ENCODE measurements around the gene MYT1. TPM values are rescaled to one million over a fixed set of nuclear protein-coding genes. Genes with fewer than 3 reads are reported as not detected.
"Not testable (repeated sequence)": the region's sequence is repeated elsewhere in the genome, so short reads cannot be mapped to it uniquely, and the experiment has no call there.

Gene MYT1
- total RNA-seq, 1 donor from 2014 or later: not detected

- H3K27ac Mint-ChIP-seq; intact Hi-C loops (cut with micrococcal nuclease); H3K36me3 Mint-ChIP-seq (ENCODE audit: low read depth); H3K27me3 Mint-ChIP-seq (ENCODE audit: low read depth); DNase-seq (ENCODE audit: low spot score); H3K4me3 Mint-ChIP-seq (ENCODE audit: low read depth); H3K9me3 Mint-ChIP-seq; H3K4me1 Mint-ChIP-seq (ENCODE audit: low read depth): not testable (repeated sequence)
These were observed 23.0 kb downstream of the MYT1 start for GRCh38 chr20:64187213-64187612.

DNA sequence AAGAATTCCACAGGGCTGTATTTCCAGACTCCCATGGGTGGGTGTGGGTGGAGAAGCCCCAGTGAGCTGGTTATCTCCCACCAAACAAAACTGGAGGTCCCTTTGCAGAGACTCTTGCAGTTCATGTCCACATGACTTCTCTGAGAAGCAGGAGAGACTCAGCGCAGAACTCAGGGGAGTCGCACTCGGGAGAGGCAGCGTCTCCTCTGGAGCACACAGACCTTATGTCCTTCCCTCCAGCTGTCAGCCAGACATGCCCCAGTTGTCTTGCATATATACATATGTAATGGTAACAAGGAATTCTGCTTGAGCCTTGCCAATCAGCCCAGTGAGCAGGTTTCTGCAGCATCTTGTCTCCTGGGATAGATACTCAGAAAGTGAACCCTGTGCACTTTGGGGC, 23.8 kb downstream of the MYT1 start:
- Mint-ChIP-seq H3K27me3 (ENCODE audit: low read depth) (no peaks in the 10 kb centered on the region), H3K27ac (no peak overlapping the region), H3K4me3 (ENCODE audit: low read depth) (no peak overlapping the region), H3K9me3 (peaks cover 9% of the 10 kb centered on the region), H3K4me1 (ENCODE audit: low read depth) (no peaks in the 10 kb centered on the region), H3K36me3 (ENCODE audit: low read depth) (peaks cover 3% of the 10 kb centered on the region)
- no peak for DNase-seq (ENCODE audit: low spot score)
- intact Hi-C loops (cut with micrococcal nuclease): no loop called here

- Mint-ChIP-seq H3K4me1 (ENCODE audit: low read depth) (no peaks in the 10 kb centered on the region), H3K4me3 (ENCODE audit: low read depth) (no peak overlapping the region), H3K9me3 (peaks cover 9% of the 10 kb centered on the region), H3K27ac (no peak overlapping the region), H3K27me3 (ENCODE audit: low read depth) (no peaks in the 10 kb centered on the region), H3K36me3 (ENCODE audit: low read depth) (peaks cover 3% of the 10 kb centered on the region)
- intact Hi-C loops (cut with micrococcal nuclease): no loop called here
- DNase-seq (ENCODE audit: low spot score): no peak
These were observed 24.7 kb downstream of the MYT1 start for GRCh38 chr20:64188682-64189529.

DNA sequence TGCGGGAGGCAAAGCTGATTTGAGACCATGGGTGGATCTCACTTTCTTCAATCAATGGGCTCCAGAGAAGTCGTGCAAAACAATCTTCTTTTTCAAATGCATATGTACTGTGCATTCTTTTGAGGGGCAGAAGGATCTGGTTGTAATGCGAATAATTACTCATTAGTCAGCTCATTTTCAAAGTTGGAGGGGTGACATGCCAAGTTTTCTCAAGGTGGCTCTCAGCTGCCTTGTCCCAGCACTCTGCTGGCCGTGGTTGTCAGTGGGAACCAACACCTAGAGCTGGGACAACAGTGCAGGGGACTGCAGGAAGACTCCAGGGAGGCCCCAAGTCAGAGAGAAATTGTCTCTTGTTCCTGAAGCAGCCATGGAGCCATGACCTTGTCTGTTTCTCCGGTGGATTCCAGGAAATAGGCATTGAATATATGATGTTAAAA, 25.3 kb downstream of the MYT1 start:
- no peak for DNase-seq (ENCODE audit: low spot score)

GRCh38 chr20:64189986-64190385, 25.7 kb downstream of the MYT1 start:
- H3K27me3 Mint-ChIP-seq (ENCODE audit: low read depth): no peaks in the 10 kb centered on the region
- no peaks in the 10 kb centered on the region for H3K4me1 Mint-ChIP-seq (ENCODE audit: low read depth)
- peaks cover 7% of the 10 kb centered on the region for H3K9me3 Mint-ChIP-seq
- no peak overlapping the region for H3K27ac Mint-ChIP-seq
- no peak overlapping the region for H3K4me3 Mint-ChIP-seq (ENCODE audit: low read depth)
- intact Hi-C loops (cut with micrococcal nuclease): no loop called here
- peaks cover 3% of the 10 kb centered on the region for H3K36me3 Mint-ChIP-seq (ENCODE audit: low read depth)
- DNase-seq (ENCODE audit: low spot score): no peak

More for the DNA sequence above, 25.3 kb downstream of the MYT1 start:
- Mint-ChIP-seq H3K9me3 (peaks cover 9% of the 10 kb centered on the region), H3K4me1 (ENCODE audit: low read depth) (no peaks in the 10 kb centered on the region), H3K36me3 (ENCODE audit: low read depth) (peaks cover 3% of the 10 kb centered on the region), H3K27ac (no peak overlapping the region), H3K27me3 (ENCODE audit: low read depth) (no peaks in the 10 kb centered on the region), H3K4me3 (ENCODE audit: low read depth) (no peak overlapping the region)
- intact Hi-C loops (cut with micrococcal nuclease): no loop called here

GRCh38 chr20:64191002-64191401, 26.8 kb downstream of the MYT1 start:
- H3K27me3 Mint-ChIP-seq (ENCODE audit: low read depth): no peaks in the 10 kb centered on the region
- intact Hi-C loops (cut with micrococcal nuclease): no loop called here
- H3K4me1 Mint-ChIP-seq (ENCODE audit: low read depth): no peaks in the 10 kb centered on the region
- no peak overlapping the region for H3K27ac Mint-ChIP-seq
- no peak for DNase-seq (ENCODE audit: low spot score)
- H3K36me3 Mint-ChIP-seq (ENCODE audit: low read depth): peaks cover 3% of the 10 kb centered on the region
- no peak overlapping the region for H3K4me3 Mint-ChIP-seq (ENCODE audit: low read depth)
- H3K9me3 Mint-ChIP-seq: peaks cover 4% of the 10 kb centered on the region

GRCh38 chr20:64192406-64192805, 28.2 kb downstream of the MYT1 start:
- no peak for DNase-seq (ENCODE audit: low spot score)
- H3K36me3 Mint-ChIP-seq (ENCODE audit: low read depth): no peaks in the 10 kb centered on the region
- H3K27me3 Mint-ChIP-seq (ENCODE audit: low read depth): no peaks in the 10 kb centered on the region
- no peaks in the 10 kb centered on the region for H3K4me1 Mint-ChIP-seq (ENCODE audit: low read depth)
- no peak overlapping the region for H3K4me3 Mint-ChIP-seq (ENCODE audit: low read depth)
- intact Hi-C loops (cut with micrococcal nuclease): no loop called here
- H3K27ac Mint-ChIP-seq: no peak overlapping the region
- no peaks in the 10 kb centered on the region for H3K9me3 Mint-ChIP-seq

DNA sequence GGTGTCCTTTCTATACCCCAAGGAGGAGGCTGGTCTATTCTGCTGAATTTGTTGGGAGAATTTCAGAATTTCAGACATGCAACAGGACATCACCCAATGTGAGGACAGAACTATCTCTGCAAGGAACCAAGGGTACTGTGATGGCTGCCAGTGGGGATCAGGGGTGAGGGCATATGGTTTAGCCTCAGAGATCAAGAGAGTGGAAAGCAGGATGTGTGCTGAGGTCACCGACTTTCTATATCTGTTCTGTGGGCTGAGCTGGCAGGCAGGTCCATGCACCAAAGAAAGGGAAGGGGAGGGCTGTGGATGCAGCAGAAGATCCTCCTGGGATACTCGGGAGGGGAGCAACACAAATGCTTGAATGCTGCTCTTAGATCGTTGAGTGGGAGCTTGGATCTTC, 28.8 kb downstream of the MYT1 start:
- no peak overlapping the region for H3K4me3 Mint-ChIP-seq (ENCODE audit: low read depth)
- no peaks in the 10 kb centered on the region for H3K9me3 Mint-ChIP-seq
- no peak overlapping the region for H3K27ac Mint-ChIP-seq
- intact Hi-C loops (cut with micrococcal nuclease): no loop called here
- H3K27me3 Mint-ChIP-seq (ENCODE audit: low read depth): no peaks in the 10 kb centered on the region
- no peak for DNase-seq (ENCODE audit: low spot score)
- H3K4me1 Mint-ChIP-seq (ENCODE audit: low read depth): no peaks in the 10 kb centered on the region
- H3K36me3 Mint-ChIP-seq (ENCODE audit: low read depth): no peaks in the 10 kb centered on the region

- Mint-ChIP-seq H3K4me1 (ENCODE audit: low read depth) (no peaks in the 10 kb centered on the region), H3K36me3 (ENCODE audit: low read depth) (no peaks in the 10 kb centered on the region), H3K4me3 (ENCODE audit: low read depth) (no peak overlapping the region), H3K27ac (no peak overlapping the region), H3K9me3 (no peaks in the 10 kb centered on the region), H3K27me3 (ENCODE audit: low read depth) (no peaks in the 10 kb centered on the region)
- no peak for DNase-seq (ENCODE audit: low spot score)
- intact Hi-C loops (cut with micrococcal nuclease): no loop called here
These were observed 30.0 kb downstream of the MYT1 start for GRCh38 chr20:64194269-64194668.

- no peak for DNase-seq (ENCODE audit: low spot score)
- Mint-ChIP-seq H3K27ac (no peak overlapping the region), H3K9me3 (no peaks in the 10 kb centered on the region), H3K4me3 (ENCODE audit: low read depth) (no peak overlapping the region), H3K4me1 (ENCODE audit: low read depth) (no peaks in the 10 kb centered on the region), H3K27me3 (ENCODE audit: low read depth) (no peaks in the 10 kb centered on the region), H3K36me3 (ENCODE audit: low read depth) (no peaks in the 10 kb centered on the region)
- intact Hi-C loops (cut with micrococcal nuclease): no loop called here
These were observed 32.1 kb downstream of the MYT1 start for GRCh38 chr20:64196309-64196708.

DNA sequence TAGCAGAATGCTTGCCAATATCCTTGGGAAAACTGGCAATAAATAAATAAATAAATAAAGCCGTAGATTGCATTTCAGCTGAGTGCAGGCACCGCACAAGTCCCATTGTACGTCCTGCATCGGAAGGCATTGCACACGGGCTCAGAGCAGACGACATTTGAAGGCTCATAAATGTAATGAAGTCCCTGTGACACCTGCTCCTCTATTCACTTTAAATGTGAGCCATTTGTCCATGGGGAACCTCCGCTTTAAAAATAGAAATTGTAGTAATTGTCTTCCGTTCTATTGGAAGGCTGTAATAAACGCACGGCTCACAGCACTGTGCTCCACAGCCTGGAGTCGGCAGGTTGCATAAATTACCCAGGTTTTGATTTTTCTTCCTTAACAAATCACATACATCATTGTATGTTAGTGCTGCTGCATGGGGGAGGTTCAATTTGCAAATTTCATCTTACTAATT, 32.6 kb downstream of the MYT1 start:
- Mint-ChIP-seq H3K4me3 (ENCODE audit: low read depth) (no peak overlapping the region), H3K4me1 (ENCODE audit: low read depth) (no peaks in the 10 kb centered on the region), H3K36me3 (ENCODE audit: low read depth) (no peaks in the 10 kb centered on the region), H3K9me3 (no peaks in the 10 kb centered on the region), H3K27me3 (ENCODE audit: low read depth) (no peaks in the 10 kb centered on the region), H3K27ac (no peak overlapping the region)
- DNase-seq (ENCODE audit: low spot score): no peak
- intact Hi-C loops (cut with micrococcal nuclease): no loop called here

- no peaks in the 10 kb centered on the region for H3K36me3 Mint-ChIP-seq (ENCODE audit: low read depth)
- H3K27me3 Mint-ChIP-seq (ENCODE audit: low read depth): no peaks in the 10 kb centered on the region
- no peak overlapping the region for H3K27ac Mint-ChIP-seq
- intact Hi-C loops (cut with micrococcal nuclease): no loop called here
- DNase-seq (ENCODE audit: low spot score): no peak
- no peaks in the 10 kb centered on the region for H3K9me3 Mint-ChIP-seq
- H3K4me1 Mint-ChIP-seq (ENCODE audit: low read depth): no peaks in the 10 kb centered on the region
- no peak overlapping the region for H3K4me3 Mint-ChIP-seq (ENCODE audit: low read depth)
These were observed 34.1 kb downstream of the MYT1 start for GRCh38 chr20:64198347-64198746.

DNA sequence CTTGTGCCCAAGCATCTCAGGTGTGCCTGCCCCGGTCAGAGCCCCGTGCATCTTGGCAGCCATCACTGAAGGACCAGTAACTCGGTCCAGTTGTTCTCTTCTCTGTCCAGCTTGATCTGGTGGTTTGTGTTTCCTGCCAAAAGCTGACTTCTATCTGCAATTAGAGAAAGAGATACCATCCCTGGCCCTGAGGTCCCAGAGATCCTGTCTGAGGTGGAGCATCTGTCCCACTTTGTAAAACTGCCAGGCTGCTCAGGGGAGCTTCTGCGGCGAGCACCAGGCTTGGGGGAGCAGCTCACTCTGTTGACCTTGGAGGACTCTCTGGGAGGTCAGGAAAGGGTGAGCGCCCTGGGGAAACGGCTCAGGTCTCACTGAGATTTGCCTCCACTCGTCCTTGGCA, 35.1 kb downstream of the MYT1 start:
- no peaks in the 10 kb centered on the region for H3K36me3 Mint-ChIP-seq (ENCODE audit: low read depth)
- H3K27ac Mint-ChIP-seq: no peak overlapping the region
- no peak overlapping the region for H3K4me3 Mint-ChIP-seq (ENCODE audit: low read depth)
- H3K9me3 Mint-ChIP-seq: no peaks in the 10 kb centered on the region
- no peaks in the 10 kb centered on the region for H3K27me3 Mint-ChIP-seq (ENCODE audit: low read depth)
- intact Hi-C loops (cut with micrococcal nuclease): no loop called here
- H3K4me1 Mint-ChIP-seq (ENCODE audit: low read depth): no peaks in the 10 kb centered on the region
- no peak for DNase-seq (ENCODE audit: low spot score)
